ENCODE data around the gene PRPF38B. TPM values are rescaled to one million over a fixed set of nuclear protein-coding genes. Genes with fewer than 3 reads are reported as not detected.

PRPF38B gene
- 10 to 100 TPM; 32.8 to 38.3 (median 38.2) TPM for total RNA-seq
- long read RNA-seq, donor 1, transcript PRPF38B-203 (6 exons, 3,693 nt): major isoform, 24 of 37 reads
- long read RNA-seq, donor 1, partial matches to known transcripts: 4 of 37 reads
- long read RNA-seq, donor 1, other reads (novel, unspliced or antisense): 9 of 37 reads
- long read RNA-seq, donor 2, transcript PRPF38B-203 (6 exons, 3,693 nt): major isoform, 18 of 30 reads
- long read RNA-seq, donor 2, partial matches to known transcripts: 1 of 30 reads
- long read RNA-seq, donor 2, other reads (novel, unspliced or antisense): 6 of 30 reads

GRCh38 chr1:108691942-108692723 lies at the start of gene PRPF38B:
TSS of gene PRPF38B (plus strand) at chr1:108692310. CDS start at chr1:108692592, 282 bp downstream.
- no peaks in the 10 kb centered on the region for H3K9me3 ChIP-seq
- peak within 1 kb of the TSS; percentile 82 for H3K4me3 ChIP-seq
- H3K36me3 ChIP-seq (ENCODE audit: low read depth): no peaks in the 10 kb centered on the region
- peaks cover 7% of the 10 kb centered on the region for H3K4me1 ChIP-seq (ENCODE audit: low read depth)
- TF ChIP-seq CTCF (IDR thresholded peaks at IDR 0.05): no peak
- ATAC-seq: peak; percentile 97
- peak; percentile 96 to 97 (median 96) for DNase-seq
- intact Hi-C loops (cut with DNase I, micrococcal nuclease): no loop called here

GRCh38 chr1:108643492-108644335 lies 48.4 kb upstream of the PRPF38B start:
- peaks cover 18% of the 10 kb centered on the region for H3K4me1 ChIP-seq (ENCODE audit: low read depth)
- intact Hi-C loops (cut with DNase I, micrococcal nuclease): loop anchor here (5.0 kb wide), 1 partner anchor 131 kb away; no protein-coding TSS in a partner anchor

GRCh38 chr1:108644984-108645383 lies 47.1 kb upstream of the PRPF38B start:
- DNase-seq (peak; percentile 67 to 74 (median 70)), ATAC-seq (peak; percentile 48)
- Histone ChIP-seq H3K9me3 (no peaks in the 10 kb centered on the region), H3K4me1 (ENCODE audit: low read depth) (peaks cover 18% of the 10 kb centered on the region), H3K36me3 (ENCODE audit: low read depth) (no peaks in the 10 kb centered on the region), H3K4me3 (no peak overlapping the region)
- no peak for TF ChIP-seq CTCF (IDR thresholded peaks at IDR 0.05)
- intact Hi-C loops (cut with DNase I, micrococcal nuclease): loop anchor here (5.0 kb wide), 1 partner anchor 133 kb away; no protein-coding TSS in a partner anchor

More at GRCh38 chr1:108643492-108644335, 48.4 kb upstream of the PRPF38B start:
- Histone ChIP-seq H3K4me3 (no peak overlapping the region), H3K36me3 (ENCODE audit: low read depth) (no peaks in the 10 kb centered on the region), H3K9me3 (no peaks in the 10 kb centered on the region)
- peak in 1 of 3 donors; percentile 85 for DNase-seq
- ATAC-seq: no peak
- no peak for TF ChIP-seq CTCF (IDR thresholded peaks at IDR 0.05)

- DNase-seq (no peak), ATAC-seq (no peak)
- Histone ChIP-seq H3K36me3 (ENCODE audit: low read depth) (no peaks in the 10 kb centered on the region), H3K4me1 (ENCODE audit: low read depth) (peaks cover 18% of the 10 kb centered on the region), H3K4me3 (no peak overlapping the region), H3K9me3 (no peaks in the 10 kb centered on the region)
- TF ChIP-seq CTCF (IDR thresholded peaks at IDR 0.05): no peak
- intact Hi-C loops (cut with DNase I, micrococcal nuclease): no loop called here
Observed at GRCh38 chr1:108645564-108646184, 46.4 kb upstream of the PRPF38B start.

- no peak overlapping the region for H3K4me3 ChIP-seq
- no peaks in the 10 kb centered on the region for H3K9me3 ChIP-seq
- TF ChIP-seq CTCF (IDR thresholded peaks at IDR 0.05): no peak
- ATAC-seq (no peak), DNase-seq (no peak)
- no peaks in the 10 kb centered on the region for H3K36me3 ChIP-seq (ENCODE audit: low read depth)
- intact Hi-C loops (cut with DNase I, micrococcal nuclease): no loop called here
- H3K4me1 ChIP-seq (ENCODE audit: low read depth): peaks cover 18% of the 10 kb centered on the region
Observed at GRCh38 chr1:108646265-108646647, 45.9 kb upstream of the PRPF38B start.
